ENCODE results near the gene TSEN2. TPM values are rescaled to one million over a fixed set of nuclear protein-coding genes. Genes with fewer than 3 reads are reported as not detected.

The TSEN2 gene
- total and polyA plus RNA-seq, 9 of the 15 experiments (the other 6 are each of a cell fraction or from before 2014, with no cell fraction given): 38.5 to 76.3 (median 46.6) TPM

DNA sequence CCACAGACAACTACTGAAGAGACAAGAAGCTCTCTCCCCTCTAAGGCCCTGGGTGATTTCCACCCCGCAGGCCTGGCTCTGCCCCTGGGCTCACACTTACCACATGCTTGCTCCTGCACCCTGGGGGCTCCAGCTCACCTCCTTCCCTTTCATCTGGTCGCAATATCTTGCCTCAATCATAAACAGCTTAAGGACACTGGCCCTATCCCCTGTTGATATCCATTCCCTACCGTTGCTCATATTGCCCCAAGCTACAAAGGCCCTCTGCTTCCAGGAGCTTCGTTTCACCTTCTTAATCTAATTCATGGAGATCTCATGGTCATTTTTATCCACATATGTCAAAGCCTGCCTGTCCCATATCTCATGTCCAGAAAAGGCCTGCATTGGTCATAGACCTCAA is 46.0 kb upstream of the TSEN2 start:
- no peak for FAIRE-seq
- 4% methylated on average over 4 of the region's 4 CpGs for WGBS (ENCODE audit: insufficient coverage, low coverage, missing lambda C conversion rate)
- peaks cover 56 to 80% of the 10 kb centered on the region in 2 experiments for H3K27me3 ChIP-seq (ENCODE audit: control insufficient read depth in 2 of 2, insufficient read depth in 2 of 2, low read length in 2 of 2)
- CTCF ChIA-PET (ENCODE audit: low intra/inter-chr PET ratio): no interaction called here
- no peaks in the 10 kb centered on the region for H3K79me2 ChIP-seq (ENCODE audit: control insufficient read depth, insufficient read depth, low read length)
- H3K9me3 ChIP-seq (replicated peaks; ENCODE audit: control insufficient read depth, insufficient read depth, low read depth, low read length): no peaks in the 10 kb centered on the region
- H3K4me2 ChIP-seq (ENCODE audit: insufficient read depth, low read length): no peak overlapping the region
- H3K27ac ChIP-seq (ENCODE audit: extremely low read depth, low read depth, low read length): no peak overlapping the region
- H3K9ac ChIP-seq (ENCODE audit: insufficient read depth in 1 of 2, low read depth in 2 of 2, low read length in 2 of 2): no peak overlapping the region
- no peaks in the 10 kb centered on the region for H3K9me1 ChIP-seq (ENCODE audit: control insufficient read depth, insufficient read depth, low read length)
- H3K36me3 ChIP-seq (ENCODE audit: control insufficient read depth, insufficient read depth, low read length): no peaks in the 10 kb centered on the region
- peaks cover 0 to 3% of the 10 kb centered on the region in 2 experiments; a peak in 2 of 5 replicates for H3K4me1 ChIP-seq (replicated peaks in 1 of 2; ENCODE audit: control insufficient read depth in 2 of 2, insufficient read depth in 2 of 2, low read length in 2 of 2)
- no TSS peak for BruUV-seq (replicated peaks)
- in situ Hi-C loops (cut with MboI) (no loop called here), intact Hi-C loops (cut with micrococcal nuclease) (no loop called here)
- DNase-seq (ENCODE audit: extremely low read depth in 1 of 4, low spot score in 3 of 4): no peak
- POLR2A ChIA-PET: interaction anchor here (0.7 kb wide), 1 partner anchor 58 kb away, joined by 3 read pairs; no protein-coding TSS in a partner anchor
- H4K20me1 ChIP-seq (replicated peaks; ENCODE audit: control insufficient read depth, insufficient read depth, low read length): no peaks in the 10 kb centered on the region; the same call in 1 of the 2 replicates
- no peak overlapping the region for H2AFZ ChIP-seq (ENCODE audit: low read depth, low read length)
- no peak for ATAC-seq
- TF ChIP-seq TGIF2 (CRISPR knock-in tag; IDR thresholded peaks at IDR 0.05): no peak
- no peak for TF ChIP-seq NCOA6 (IDR thresholded peaks at IDR 0.05)
- no peak for TF ChIP-seq ZNF436 (CRISPR knock-in tag; IDR thresholded peaks at IDR 0.05)
- TF ChIP-seq KLF10 (CRISPR knock-in tag; IDR thresholded peaks at IDR 0.05): no peak
- H3K4me3 ChIP-seq: no peak overlapping the region

DNA sequence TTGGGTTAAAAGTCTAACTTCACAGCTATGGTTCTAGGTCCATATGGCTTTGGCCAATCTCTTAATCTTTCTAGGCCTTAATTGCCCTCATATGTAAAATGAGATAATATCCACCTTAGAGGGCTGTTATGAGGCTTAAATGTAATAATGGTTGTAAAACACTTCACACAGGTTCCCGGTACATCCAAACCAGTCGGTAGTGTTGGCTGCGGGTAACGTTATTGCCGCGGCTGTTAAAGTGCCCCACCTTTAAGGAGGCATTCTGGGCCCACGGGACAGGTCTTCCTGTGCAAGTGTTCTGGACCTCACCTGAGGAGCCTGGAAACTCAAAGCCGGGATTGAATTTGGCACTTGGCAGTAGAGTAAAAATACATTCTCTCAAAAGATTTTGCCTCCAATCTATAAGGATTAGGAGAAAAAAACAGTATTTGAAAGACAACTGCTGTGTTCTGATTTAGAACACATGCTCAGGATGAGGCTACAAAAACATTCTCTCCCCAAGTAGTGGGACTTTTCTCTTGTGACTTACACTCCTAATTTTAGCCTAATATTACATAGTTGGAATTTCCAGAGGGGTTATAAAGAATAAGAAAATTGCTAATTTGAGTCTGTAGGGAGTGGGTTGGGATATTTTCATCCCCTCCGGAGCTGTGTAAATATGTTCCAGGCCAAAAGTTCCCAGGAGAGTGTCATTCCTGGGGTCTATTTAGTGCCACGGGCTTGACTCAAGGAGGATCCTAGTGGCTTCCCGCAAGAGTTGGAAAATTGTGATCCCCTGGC is 44.9 kb upstream of the TSEN2 start:
- H3K9me3 ChIP-seq (replicated peaks; ENCODE audit: control insufficient read depth, insufficient read depth, low read depth, low read length): no peaks in the 10 kb centered on the region
- H4K20me1 ChIP-seq (replicated peaks; ENCODE audit: control insufficient read depth, insufficient read depth, low read length): no peaks in the 10 kb centered on the region; the same call in 1 of the 2 replicates
- 4% methylated on average over 11 of the region's 11 CpGs for WGBS (ENCODE audit: insufficient coverage, low coverage, missing lambda C conversion rate)
- H3K4me1 ChIP-seq (replicated peaks in 1 of 2; ENCODE audit: control insufficient read depth in 2 of 2, insufficient read depth in 2 of 2, low read length in 2 of 2): peaks cover 0 to 3% of the 10 kb centered on the region in 2 experiments; a peak in 2 of 5 replicates
- DNase-seq (ENCODE audit: extremely low read depth in 1 of 4, low spot score in 3 of 4): no peak
- intact Hi-C loops (cut with micrococcal nuclease): no loop called here
- H3K79me2 ChIP-seq (ENCODE audit: control insufficient read depth, insufficient read depth, low read length): no peaks in the 10 kb centered on the region
- H2AFZ ChIP-seq (ENCODE audit: low read depth, low read length): no peak overlapping the region
- TF ChIP-seq NEUROD1 (IDR thresholded peaks at IDR 0.05; ENCODE audit: borderline replicate concordance, low read depth, low read length, partially characterized antibody): no peak
- in situ Hi-C loops (cut with MboI): no loop called here
- no peaks in the 10 kb centered on the region for H3K9me1 ChIP-seq (ENCODE audit: control insufficient read depth, insufficient read depth, low read length)
- peaks cover 65 to 84% of the 10 kb centered on the region in 2 experiments for H3K27me3 ChIP-seq (ENCODE audit: control insufficient read depth in 2 of 2, insufficient read depth in 2 of 2, low read length in 2 of 2)
- ATAC-seq: no peak
- no peak for FAIRE-seq
- BruUV-seq (replicated peaks): no TSS peak
- POLR2A ChIA-PET: no interaction called here
- no peak overlapping the region for H3K4me3 ChIP-seq
- no peak overlapping the region for H3K9ac ChIP-seq (ENCODE audit: insufficient read depth in 1 of 2, low read depth in 2 of 2, low read length in 2 of 2)
- no peak overlapping the region for H3K27ac ChIP-seq (ENCODE audit: extremely low read depth, low read depth, low read length)
- no peaks in the 10 kb centered on the region for H3K36me3 ChIP-seq (ENCODE audit: control insufficient read depth, insufficient read depth, low read length)
- H3K4me2 ChIP-seq (ENCODE audit: insufficient read depth, low read length): no peak overlapping the region
- CTCF ChIA-PET (ENCODE audit: low intra/inter-chr PET ratio): no interaction called here

Data from K562 (cell line).